Daoy (cell line): ENCODE results near the gene HECA. TPM values are rescaled to one million over a fixed set of nuclear protein-coding genes. Genes with fewer than 3 reads are reported as not detected.
"Not testable (repeated sequence)": the region's sequence is repeated elsewhere in the genome, so short reads cannot be mapped to it uniquely, and the experiment has no call there.

Experiments used
- DNase-seq: peaks from one replicate; pipeline ENCODE4 v3.0.0-alpha.2; 2015; ENCODE audit warnings: low read depth
- total RNA-seq: library from RNA; depleted of rRNA; stranded (reverse); fragments of >200 nt; shearing (Covaris generic); gene quantifications from 2 replicates; pipeline ENCODE4 v1.2.3, GENCODE V29; 2014

The HECA gene
- total RNA-seq, 1 experiment from 2014 or later: 11.8 TPM

DNA sequence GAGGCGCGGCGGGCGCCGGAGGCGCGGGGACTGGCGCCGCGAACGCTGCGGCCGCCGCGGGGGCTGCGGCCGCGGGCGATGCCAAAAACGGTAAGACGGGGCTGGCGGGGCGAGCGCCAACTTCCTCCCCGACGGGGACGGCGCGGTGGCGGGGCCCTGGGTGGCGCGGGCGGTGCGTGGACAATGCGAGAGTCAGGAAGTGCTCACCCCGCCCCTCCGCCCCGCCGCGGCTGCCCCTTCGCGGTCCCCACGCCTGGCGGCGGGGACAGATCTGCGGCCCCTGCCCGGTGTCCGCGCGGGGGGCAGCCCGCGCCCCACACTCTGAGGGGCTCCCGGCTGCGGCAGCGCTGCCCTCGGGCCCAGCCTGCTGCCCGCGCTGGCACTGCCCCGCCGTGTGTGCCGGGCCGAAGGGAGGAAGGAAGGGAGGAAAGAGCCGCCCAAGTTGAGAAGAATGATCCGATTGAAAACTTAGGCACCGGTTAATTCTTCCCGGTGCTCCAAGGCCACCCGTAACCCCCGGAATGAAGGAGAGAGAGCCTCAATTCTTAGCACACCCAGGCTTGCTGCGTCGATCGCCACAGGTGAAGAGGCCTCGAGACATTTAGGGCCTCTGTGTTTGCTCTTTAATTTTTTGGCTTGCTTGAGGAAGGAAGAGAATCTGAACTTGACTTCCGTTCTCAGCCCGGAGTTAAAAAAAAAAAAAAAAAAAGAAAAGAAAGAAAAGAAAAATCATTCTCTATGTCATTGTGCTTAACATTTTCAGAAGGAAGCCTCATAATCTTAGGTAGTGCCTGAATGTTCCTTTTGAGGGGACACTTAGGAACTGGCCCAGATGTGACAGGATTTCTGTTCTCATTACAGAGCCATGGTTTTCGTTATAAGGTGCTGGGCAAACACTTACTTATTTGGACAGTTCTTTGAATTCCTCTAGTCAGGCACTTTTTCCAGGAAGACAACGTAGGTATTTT, 982 bp downstream of the HECA start:
- DNase-seq: peak; percentile 49

- no peak for DNase-seq
These were observed 2.8 kb downstream of the HECA start for GRCh38 chr6:139137706-139138105.

DNA sequence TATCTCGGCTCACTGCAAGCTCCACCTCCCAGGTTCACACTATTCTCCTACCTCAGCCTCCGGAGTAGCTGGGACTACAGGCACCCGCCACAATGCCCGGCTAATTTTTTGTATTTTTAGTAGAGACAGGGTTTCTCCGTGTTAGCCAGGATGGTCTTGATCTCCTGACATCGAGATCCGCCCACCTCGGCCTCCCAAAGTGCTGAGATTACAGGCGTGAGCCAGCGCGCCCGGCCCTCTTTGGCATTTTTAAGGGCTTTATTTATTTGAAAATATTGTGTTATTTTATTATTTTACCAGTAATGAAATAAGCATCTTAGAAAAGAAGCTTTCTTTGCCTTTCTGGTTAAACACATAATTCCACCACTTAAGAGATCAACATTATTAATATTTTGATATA, 6.0 kb downstream of the HECA start:
- not testable (repeated sequence) for DNase-seq

GRCh38 chr6:139142262-139142661, 7.4 kb downstream of the HECA start:
- DNase-seq: no peak

DNA sequence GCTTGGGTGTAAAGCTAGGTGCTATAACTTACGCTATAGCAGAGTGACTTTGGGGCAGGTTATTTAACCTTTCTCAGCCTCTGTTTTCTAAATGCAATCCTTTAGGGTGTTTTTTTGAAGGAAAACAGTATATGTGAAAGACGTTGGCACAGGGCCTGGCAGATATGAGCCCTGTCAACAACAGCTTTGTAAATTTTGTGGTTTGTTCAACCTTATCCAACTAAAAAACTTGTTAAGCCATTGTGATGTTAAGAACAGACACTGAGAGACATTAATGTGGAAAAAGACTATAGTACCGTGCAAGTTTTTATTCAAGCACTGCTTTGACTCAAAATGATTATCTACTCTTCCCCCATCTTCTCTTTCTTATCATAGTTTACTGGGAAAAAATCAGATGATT, 8.2 kb downstream of the HECA start:
- DNase-seq: no peak

DNA sequence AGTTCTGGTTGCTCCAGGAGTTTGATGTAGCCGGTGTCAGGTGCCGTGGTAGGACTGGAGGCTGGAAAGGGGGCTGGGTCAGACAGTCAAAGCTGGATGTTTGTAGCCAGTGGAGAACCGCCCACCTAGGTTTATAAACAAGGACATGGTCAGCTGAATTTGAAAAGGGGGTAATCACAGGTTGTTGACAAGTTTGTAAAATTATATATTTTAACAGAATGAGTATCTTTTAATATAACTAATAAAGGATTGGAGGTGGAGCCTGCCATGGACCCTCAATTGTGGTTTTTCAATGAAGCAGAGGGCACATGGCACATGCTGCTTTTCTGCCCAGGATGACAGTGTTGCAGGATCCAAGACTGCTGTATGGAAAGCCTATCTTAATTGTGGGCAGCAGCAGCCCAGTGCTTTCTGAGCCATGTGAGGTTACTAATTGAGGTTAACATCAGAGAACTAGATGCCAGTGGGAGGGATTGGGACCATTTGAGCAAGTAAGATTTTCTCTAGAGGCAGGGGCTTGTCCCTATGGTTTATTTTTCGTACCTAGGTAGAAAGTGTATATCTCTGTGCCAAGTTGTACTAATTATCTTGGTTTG, 9.7 kb downstream of the HECA start:
- DNase-seq: no peak

GRCh38 chr6:139145661-139146060, 10.8 kb downstream of the HECA start:
- DNase-seq: no peak

GRCh38 chr6:139146317-139146726, 11.4 kb downstream of the HECA start:
- DNase-seq: no peak

GRCh38 chr6:139147628-139148027, 12.7 kb downstream of the HECA start:
- no peak for DNase-seq

DNA sequence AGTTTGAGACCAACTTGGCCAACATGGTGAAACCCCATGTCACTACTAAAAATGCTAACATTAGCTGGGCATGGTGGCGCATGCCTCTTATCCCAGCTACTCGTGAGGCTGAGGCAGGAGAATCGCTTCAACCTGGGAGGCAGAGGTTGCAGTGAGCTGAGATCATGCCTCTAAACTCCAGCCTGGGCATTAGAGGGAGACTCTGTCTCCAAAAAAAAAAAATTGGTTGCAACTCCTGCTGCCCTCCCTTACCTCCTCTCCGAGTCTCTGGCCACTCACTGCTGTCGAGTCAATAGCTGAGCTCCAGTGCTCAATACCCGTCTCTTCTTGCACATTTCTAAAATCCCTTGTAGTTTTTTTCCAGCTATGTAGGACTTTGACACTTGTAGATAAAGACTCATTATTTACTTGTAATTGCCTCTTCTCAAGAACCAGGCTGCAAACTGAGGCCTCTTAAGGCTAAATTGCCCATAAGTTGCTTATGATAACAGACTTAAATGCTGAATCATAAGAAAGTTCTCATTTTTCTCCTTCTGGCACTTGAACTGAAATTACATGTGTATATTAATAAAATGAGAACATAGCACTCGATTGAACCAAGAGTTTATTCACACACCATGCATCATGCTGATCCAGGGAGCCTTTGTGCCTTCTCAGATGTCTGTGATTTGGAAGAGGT, 13.8 kb downstream of the HECA start:
- no peak for DNase-seq

DNA sequence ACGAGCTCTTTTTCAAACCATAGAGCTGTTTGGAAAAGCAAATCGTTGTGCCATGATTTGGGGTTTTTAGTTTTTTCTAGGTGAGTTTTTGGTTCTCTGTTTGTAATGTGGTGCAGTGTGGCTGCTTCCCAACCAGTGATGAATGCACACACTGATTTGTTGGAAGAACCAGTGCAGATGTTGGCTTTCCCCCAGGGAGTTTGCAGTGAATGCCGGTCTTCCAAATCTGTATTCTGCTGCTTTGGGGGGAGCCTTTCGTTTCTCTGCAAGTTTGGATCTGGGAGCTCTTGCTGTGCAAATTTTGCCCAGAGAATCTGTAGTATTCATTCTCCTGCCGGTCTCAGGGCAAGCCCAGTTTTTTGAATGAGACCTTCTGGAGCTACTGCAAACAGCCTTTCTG, 14.5 kb downstream of the HECA start:
- DNase-seq: no peak

DNA sequence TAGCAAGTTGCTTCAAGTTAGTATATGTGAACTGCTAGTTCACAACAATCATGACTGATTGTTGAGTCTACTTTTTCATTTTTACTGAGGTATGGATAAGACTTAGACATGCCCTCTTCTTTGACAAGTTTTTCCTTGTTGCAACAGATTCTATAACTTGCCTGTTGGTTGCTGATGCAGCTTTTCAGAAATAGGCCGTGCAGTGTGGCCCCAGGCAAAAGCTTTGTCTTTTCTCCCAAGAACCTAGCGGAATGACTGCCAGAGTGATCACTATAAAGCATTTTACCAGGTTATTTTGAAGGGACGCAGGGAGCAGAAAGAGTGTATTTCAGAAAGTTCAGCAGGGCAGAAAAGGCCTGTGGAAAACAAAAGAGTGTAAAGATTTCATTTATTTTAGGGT, 16.0 kb downstream of the HECA start:
- no peak for DNase-seq

DNA sequence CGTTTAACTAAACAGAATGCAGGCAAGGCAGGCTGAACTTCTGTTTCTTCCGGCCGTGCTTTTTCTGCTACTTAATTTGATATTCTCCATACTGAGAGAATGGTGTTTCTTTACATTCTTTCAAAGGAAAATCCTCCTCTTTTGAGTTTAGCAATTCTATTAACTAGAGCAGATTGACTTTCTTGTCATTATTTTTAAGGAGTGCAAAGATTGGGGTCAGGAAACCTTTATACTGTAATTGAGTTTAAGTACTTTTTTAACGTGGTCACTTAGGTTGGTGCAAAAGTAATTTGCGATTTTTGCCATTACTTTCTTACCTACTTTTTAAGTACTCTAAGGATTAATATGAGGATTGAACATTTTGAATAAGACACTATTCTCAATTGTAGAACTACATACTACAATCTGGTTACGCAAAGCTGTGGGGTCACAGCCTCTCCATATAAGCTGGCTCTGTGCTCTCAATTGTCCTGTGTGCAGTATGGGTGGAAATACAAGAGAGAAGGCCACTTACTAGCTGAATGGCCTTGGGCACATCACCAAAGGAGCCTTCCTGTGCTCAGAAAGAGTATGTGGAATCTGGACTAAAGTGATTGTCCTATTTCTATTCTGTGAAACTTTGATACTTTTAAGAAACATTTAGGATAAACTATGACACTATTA, 16.7 kb downstream of the HECA start:
- DNase-seq: no peak

- no peak for DNase-seq
These were observed 17.4 kb downstream of the HECA start for GRCh38 chr6:139152088-139152891.

DNA sequence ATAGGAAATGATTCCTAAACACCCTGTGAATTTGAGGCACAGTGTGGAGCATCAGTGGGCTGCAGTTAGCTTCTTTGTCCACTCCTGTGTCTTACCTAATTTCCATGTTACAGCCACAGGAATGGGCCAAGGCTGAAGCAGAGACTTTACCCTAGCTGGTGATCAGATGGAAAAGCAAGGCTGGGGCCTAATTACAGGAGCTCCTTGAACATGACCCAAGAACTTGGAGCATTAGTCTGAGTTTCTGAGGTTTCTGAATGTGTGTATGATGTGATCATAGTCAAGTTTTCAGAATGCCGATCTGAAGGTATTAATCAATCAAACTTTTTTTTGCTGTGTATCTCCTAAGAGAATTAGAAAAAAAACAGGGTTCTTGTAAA, 18.0 kb downstream of the HECA start:
- no peak for DNase-seq

DNA sequence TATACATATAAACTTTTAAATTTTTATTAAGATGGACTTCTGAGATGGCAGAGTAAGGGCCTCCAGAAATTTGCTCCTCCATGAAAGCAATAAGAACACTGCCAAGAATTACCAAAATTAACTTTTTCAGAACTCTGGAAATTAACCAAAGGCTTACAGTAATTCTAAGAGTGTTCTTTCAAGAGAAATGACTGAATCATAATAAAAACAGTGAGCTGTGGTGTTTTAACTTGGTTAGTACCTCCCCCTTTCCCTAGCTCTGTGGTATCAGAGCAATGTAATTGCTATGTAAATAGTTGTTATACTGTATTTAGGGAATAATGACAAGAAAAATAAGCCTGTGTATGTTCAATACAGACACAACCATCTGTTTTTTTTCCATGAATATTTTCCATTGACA, 19.0 kb downstream of the HECA start:
- no peak for DNase-seq

- DNase-seq: no peak
These were observed 20.1 kb downstream of the HECA start for GRCh38 chr6:139154881-139155547.

- no peak for DNase-seq
These were observed 21.2 kb downstream of the HECA start for GRCh38 chr6:139156102-139156501.

GRCh38 chr6:139156551-139156950, 21.7 kb downstream of the HECA start:
- no peak for DNase-seq

DNA sequence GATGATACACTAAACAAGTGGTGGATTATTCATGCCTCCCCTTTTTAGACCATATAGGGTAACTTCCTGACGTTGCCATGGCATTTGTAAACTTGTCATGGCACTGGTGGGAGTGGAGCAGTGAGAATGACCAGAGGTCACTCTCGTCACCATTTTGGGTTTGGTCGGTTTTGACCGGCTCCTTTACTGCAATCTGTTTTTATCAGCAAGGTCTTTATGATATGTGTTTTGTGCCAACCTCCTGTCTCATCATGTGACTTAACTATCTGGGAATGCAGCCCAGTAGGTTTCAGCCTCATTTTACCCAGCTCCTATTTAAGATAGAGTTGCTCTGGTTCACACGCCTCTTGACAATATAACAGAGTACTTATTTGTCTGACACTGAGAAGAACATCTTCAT, 22.2 kb downstream of the HECA start:
- DNase-seq: not testable (repeated sequence)

GRCh38 chr6:139159016-139159415, 24.1 kb downstream of the HECA start:
- no peak for DNase-seq
